ENCODE data around the gene ISCU.
"Not testable (repeated sequence)": the region's sequence is repeated elsewhere in the genome, so short reads cannot be mapped to it uniquely, and the experiment has no call there.

ISCU gene

DNA sequence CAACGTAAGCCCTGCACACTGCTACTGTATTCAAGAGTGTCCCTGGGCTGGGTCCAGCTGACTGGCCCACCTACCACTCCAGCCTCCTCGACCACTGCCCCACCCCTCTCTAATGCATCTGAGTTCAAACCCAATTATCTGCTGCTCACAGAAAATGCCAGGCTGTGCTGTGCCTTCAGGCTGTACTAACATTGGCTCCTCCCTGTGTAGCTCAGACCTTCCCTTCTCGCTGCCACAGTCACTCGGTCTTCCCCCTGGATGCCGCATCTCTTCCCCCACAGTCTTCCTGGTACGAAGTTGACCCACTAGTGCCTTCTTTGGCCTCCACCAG lies 35.3 kb upstream of the ISCU start:
- Mint-ChIP-seq H3K36me3 (ENCODE audit: low read depth) (peaks cover 64% of the 10 kb centered on the region), H3K9me3 (no peaks in the 10 kb centered on the region), H3K27me3 (ENCODE audit: low read depth) (no peaks in the 10 kb centered on the region), H3K4me3 (no peak overlapping the region), H3K4me1 (ENCODE audit: low read depth) (peaks cover 9% of the 10 kb centered on the region), H3K27ac (no peak overlapping the region)
- no peak for DNase-seq (ENCODE audit: low spot score)

DNA sequence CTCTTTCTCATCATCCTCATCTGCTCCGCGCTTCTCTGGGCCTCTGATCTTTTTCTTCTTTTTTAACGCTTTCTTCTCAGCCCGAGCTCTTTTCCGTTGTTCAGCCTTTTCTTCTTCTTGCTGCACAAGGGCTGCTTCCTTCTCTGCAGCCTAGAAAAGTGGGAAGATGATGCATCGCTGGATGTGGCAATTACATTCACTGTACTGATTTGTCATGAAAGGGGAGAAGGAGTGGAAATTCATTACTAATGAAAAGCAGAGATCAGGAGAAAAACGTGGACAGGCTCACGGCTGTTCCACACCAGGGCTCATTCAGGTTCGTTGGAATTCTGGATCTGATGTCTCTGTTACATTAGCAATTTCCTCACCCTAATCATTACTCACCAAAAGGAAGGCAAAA lies 32.2 kb upstream of the ISCU start:
- Mint-ChIP-seq H3K4me1 (ENCODE audit: low read depth) (peaks cover 9% of the 10 kb centered on the region), H3K4me3 (no peak overlapping the region), H3K36me3 (ENCODE audit: low read depth) (peaks cover 59% of the 10 kb centered on the region), H3K27ac (no peak overlapping the region), H3K27me3 (ENCODE audit: low read depth) (no peaks in the 10 kb centered on the region), H3K9me3 (no peaks in the 10 kb centered on the region)
- DNase-seq (ENCODE audit: low spot score): no peak

DNA sequence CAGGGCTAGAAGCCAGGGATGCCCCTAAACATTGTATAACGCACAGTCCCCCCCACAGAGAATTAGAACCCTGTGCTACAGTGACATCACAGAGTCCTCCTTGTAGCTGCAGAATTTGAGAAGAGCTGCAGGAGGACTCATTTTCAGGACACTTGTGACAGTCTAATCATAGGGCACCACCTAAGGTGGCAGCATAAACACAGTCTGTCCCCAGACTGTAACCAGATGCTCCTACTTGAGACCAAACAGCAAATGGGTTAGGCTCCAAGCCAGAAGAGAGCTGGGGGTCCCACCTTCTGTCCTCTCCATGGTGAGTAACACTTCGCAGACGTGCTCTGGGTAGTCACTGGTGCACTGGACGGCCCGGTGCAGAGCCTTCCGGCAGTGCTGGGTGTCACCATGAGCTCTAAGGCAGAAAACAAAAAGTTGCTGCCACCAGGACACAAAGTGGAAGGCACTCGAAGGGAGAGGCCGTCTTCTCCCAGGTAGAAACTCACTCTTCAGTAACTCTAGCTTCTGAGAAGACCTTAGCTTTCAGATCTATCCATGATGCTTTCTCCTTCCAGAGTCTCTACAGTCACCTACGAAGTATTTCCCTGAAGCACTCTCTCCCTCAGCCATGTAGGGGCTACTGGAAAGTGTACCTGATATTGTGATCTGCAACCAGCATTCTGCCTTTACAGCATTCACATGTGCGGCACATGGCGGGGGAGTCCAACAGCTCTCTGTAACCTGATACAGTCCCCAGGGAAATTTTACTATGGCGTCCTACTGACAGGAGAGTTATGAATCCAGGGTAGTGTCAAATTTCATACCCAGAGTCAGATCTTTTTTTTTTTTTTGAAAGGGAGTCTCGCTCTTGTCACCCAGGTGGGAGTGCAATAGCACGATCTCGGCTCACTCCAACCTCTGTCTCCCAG lies 30.2 kb upstream of the ISCU start:
- no peaks in the 10 kb centered on the region for H3K27me3 Mint-ChIP-seq (ENCODE audit: low read depth)
- H3K4me1 Mint-ChIP-seq (ENCODE audit: low read depth): peaks cover 3% of the 10 kb centered on the region
- no peak for DNase-seq (ENCODE audit: low spot score)
- no peak overlapping the region for H3K27ac Mint-ChIP-seq
- H3K9me3 Mint-ChIP-seq: no peaks in the 10 kb centered on the region
- H3K4me3 Mint-ChIP-seq: no peak overlapping the region
- peaks cover 58% of the 10 kb centered on the region for H3K36me3 Mint-ChIP-seq (ENCODE audit: low read depth)

DNA sequence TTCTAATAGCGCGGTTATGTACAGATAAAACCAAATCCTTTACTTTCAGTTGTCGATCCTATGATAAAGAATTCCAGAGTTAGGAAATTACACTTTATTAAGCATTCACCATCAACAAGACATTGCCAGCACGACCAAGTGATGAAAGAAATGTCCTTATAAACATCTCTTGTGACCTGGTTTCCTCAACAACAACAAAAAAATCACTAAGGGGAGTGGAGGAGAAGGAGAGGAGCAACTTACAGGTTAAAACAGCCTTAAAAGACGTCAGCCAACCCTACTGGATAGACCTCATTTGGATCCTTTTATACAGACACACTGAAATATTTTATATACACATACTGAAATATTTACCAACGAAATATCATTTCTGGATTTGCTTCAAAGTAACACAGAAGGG lies 24.2 kb upstream of the ISCU start:
- H3K9me3 Mint-ChIP-seq: no peaks in the 10 kb centered on the region
- peaks cover 55% of the 10 kb centered on the region for H3K36me3 Mint-ChIP-seq (ENCODE audit: low read depth)
- no peak overlapping the region for H3K4me3 Mint-ChIP-seq
- H3K27me3 Mint-ChIP-seq (ENCODE audit: low read depth): no peaks in the 10 kb centered on the region
- no peak overlapping the region for H3K27ac Mint-ChIP-seq
- H3K4me1 Mint-ChIP-seq (ENCODE audit: low read depth): peaks cover 3% of the 10 kb centered on the region
- DNase-seq (ENCODE audit: low spot score): no peak

DNA sequence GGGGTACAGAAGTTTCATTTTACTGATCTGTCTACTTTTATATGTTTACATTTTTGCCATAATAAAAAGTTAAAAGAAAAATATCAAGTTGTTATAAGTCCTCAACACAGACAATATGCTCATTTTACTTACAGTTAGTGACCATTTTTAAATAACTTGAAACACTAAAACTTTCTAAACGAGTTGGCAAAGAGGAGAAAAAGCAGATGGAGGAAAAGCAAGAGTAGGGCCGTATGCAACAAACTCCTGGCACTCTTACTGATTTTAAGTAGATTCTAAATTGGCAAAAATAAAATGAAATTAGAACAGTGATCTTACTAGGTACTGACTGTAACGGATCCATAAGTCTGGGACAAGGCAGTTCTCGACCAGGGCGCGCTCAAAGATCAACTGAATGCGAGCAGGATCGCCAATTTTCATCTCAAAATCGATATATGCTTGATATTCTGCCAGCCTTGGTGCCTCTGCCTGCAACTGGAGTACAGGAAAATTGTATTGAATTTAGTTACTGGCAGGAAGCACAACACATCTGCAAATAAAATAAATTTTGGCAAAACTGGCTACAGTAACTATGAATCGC lies 23.7 kb upstream of the ISCU start:
- Mint-ChIP-seq H3K9me3 (no peaks in the 10 kb centered on the region), H3K36me3 (ENCODE audit: low read depth) (peaks cover 57% of the 10 kb centered on the region), H3K27me3 (ENCODE audit: low read depth) (no peaks in the 10 kb centered on the region), H3K4me3 (no peak overlapping the region), H3K4me1 (ENCODE audit: low read depth) (peaks cover 3% of the 10 kb centered on the region), H3K27ac (no peak overlapping the region)
- DNase-seq (ENCODE audit: low spot score): no peak

DNA sequence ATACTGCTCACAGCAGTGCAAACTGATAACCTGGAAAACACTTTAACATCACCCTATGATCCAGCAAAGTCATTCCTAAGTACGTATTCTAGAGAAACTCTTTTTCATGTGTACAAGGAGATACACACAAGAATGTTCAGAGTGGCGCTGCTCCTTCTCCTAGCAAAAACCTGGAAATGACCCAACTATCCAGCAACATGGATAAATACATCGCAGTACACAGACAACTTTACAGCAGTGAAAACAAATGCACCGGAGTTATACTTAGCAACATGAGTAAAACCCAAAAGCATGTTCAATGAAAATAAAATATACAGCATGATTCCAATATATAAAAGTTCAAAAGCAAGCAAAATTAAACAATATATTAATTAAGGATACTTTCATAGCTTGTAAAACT lies 20.1 kb upstream of the ISCU start:
- no peak overlapping the region for H3K27ac Mint-ChIP-seq
- H3K4me3 Mint-ChIP-seq: no peak overlapping the region
- no peak for DNase-seq (ENCODE audit: low spot score)
- H3K36me3 Mint-ChIP-seq (ENCODE audit: low read depth): peaks cover 50% of the 10 kb centered on the region
- no peaks in the 10 kb centered on the region for H3K27me3 Mint-ChIP-seq (ENCODE audit: low read depth)
- no peaks in the 10 kb centered on the region for H3K9me3 Mint-ChIP-seq
- peaks cover 3% of the 10 kb centered on the region for H3K4me1 Mint-ChIP-seq (ENCODE audit: low read depth)

DNA sequence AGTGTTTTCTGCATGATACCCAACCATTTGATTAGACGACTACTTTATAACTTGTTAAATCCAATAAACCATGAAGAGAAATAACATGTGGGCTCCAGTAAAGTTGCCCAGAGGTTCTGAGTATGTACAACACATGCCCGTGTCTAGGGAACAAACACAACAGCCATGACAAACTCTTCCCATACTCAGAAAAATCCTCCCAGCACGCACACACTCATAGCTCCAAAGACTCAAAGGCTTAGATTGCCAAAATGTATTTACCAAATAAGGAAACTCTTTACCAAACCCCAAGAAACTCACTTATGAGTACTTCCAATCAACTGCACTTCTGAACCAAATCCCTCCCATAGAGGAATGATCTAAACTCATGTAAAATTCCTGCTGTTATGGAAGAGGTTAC lies 18.7 kb upstream of the ISCU start:
- Mint-ChIP-seq H3K4me1 (ENCODE audit: low read depth) (peaks cover 3% of the 10 kb centered on the region), H3K36me3 (ENCODE audit: low read depth) (peaks cover 48% of the 10 kb centered on the region), H3K4me3 (no peak overlapping the region), H3K27ac (no peak overlapping the region), H3K9me3 (no peaks in the 10 kb centered on the region), H3K27me3 (ENCODE audit: low read depth) (no peaks in the 10 kb centered on the region)
- no peak for DNase-seq (ENCODE audit: low spot score)

DNA sequence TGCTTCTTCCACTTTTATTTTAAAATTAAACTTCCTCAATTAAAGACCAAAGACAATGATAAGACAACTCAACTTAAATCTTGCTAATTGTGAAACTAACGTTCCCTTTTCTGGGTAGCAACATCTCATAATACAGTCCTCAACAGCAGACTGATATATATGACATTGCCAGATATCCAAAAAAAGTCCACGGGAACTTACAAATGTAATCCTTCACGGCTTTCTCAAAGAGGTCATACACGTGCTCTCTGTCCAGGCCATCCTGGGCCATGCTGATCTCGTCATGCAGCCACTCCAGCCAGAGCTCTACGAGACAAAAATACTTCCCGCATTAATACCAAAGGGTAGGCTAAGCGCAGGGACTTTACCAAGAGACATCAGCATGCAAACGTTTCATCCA lies 14.7 kb upstream of the ISCU start:
- H3K4me3 Mint-ChIP-seq: no peak overlapping the region
- H3K36me3 Mint-ChIP-seq (ENCODE audit: low read depth): peaks cover 50% of the 10 kb centered on the region
- H3K27ac Mint-ChIP-seq: no peak overlapping the region
- no peaks in the 10 kb centered on the region for H3K27me3 Mint-ChIP-seq (ENCODE audit: low read depth)
- no peak for DNase-seq (ENCODE audit: low spot score)
- H3K9me3 Mint-ChIP-seq: no peaks in the 10 kb centered on the region
- peaks cover 20% of the 10 kb centered on the region for H3K4me1 Mint-ChIP-seq (ENCODE audit: low read depth)

DNA sequence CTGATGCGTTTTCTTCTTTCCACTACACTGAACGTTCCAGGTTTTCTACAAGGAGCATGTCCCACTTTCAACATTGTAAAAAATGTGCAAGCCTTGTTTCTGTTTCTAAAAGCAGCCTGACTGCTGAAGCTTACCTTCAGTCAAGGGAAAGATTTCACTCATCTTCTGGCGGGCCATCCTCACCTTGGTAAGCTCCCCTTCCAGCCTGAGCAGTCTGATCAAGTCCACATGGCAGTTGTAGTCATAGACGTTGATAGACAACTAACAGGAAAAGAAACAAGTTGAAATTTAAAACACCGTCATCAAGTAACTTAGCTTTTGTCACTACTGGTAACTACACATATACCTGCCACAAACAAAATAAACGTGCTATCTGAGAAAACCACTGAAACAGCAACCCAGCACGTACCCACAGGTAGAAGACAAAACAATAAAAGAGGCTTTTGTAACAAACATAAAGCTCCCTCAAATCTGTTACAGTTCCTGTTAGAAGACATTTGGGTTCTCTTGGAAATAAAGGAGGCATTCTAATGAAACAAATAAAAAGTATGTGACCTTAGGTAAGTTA lies 13.4 kb upstream of the ISCU start:
- H3K27me3 Mint-ChIP-seq (ENCODE audit: low read depth): no peaks in the 10 kb centered on the region
- H3K36me3 Mint-ChIP-seq (ENCODE audit: low read depth): peaks cover 40% of the 10 kb centered on the region
- H3K4me1 Mint-ChIP-seq (ENCODE audit: low read depth): peaks cover 30% of the 10 kb centered on the region
- H3K4me3 Mint-ChIP-seq: no peak overlapping the region
- no peaks in the 10 kb centered on the region for H3K9me3 Mint-ChIP-seq
- no peak for DNase-seq (ENCODE audit: low spot score)
- no peak overlapping the region for H3K27ac Mint-ChIP-seq

DNA sequence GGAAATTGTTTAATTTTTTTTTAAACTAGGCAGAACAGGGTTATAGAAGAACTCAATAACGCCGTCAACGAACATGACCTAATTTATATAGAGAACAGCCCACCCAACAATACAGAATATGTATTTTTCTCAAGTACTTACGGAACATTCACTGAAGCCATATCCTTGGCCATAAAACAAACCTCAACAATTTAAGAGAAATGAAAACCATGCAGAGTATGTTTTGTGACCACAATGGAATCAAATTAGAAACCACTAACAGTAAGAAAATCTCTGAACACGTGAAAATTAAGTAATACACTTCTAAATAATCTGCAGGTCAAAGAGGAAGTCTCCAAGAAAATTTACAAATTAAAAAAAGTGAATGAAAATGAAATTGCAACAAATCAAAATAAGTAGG lies 10.9 kb upstream of the ISCU start:
- H3K9me3 Mint-ChIP-seq: no peaks in the 10 kb centered on the region
- no peak overlapping the region for H3K4me3 Mint-ChIP-seq
- DNase-seq (ENCODE audit: low spot score): no peak
- H3K4me1 Mint-ChIP-seq (ENCODE audit: low read depth): peaks cover 36% of the 10 kb centered on the region
- H3K36me3 Mint-ChIP-seq (ENCODE audit: low read depth): peaks cover 27% of the 10 kb centered on the region
- H3K27me3 Mint-ChIP-seq (ENCODE audit: low read depth): no peaks in the 10 kb centered on the region
- no peak overlapping the region for H3K27ac Mint-ChIP-seq

DNA sequence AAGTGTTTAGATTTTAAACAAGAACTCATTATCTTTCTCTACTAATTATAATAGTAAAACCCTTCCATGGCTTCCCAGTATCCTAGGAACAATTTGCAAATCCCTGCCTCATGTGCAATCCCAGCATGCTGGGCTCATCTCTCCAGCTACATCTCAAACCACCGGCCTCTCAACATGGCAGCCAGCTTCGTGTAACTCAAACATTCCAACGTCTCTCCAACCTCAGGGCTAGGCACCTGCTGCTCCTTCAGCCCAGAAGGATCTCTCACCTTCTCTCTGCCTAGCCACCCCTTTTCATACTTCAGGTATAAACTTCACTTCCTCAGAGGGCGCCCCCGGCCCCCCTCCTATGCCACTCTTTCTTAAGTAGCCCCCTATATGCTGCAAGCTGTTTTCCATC lies 8.6 kb upstream of the ISCU start:
- Mint-ChIP-seq H3K9me3 (no peaks in the 10 kb centered on the region), H3K27ac (no peak overlapping the region), H3K4me1 (ENCODE audit: low read depth) (peaks cover 44% of the 10 kb centered on the region), H3K4me3 (no peak overlapping the region), H3K36me3 (ENCODE audit: low read depth) (peaks cover 21% of the 10 kb centered on the region), H3K27me3 (ENCODE audit: low read depth) (no peaks in the 10 kb centered on the region)
- no peak for DNase-seq (ENCODE audit: low spot score)

DNA sequence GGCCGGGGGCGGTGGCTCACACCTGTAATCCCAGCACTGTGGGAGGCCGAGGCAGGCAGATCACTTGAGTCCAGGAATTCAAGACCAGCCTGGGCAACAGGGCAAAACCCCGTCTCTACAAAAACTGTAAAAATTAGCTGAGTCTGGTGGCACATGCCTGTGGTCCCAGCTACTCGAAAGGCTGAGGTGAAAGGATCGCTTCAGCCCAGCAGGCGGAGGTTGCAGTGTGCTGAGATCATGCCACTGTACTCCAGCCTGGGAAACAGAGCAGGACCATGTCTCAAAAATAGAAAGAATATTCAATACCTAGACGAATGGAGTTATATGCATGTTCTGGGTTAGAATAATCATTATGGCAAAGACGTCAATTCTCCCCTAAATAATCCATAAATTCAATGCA lies 7.0 kb upstream of the ISCU start:
- not testable (repeated sequence) for H3K4me3 Mint-ChIP-seq; H3K27ac Mint-ChIP-seq; DNase-seq (ENCODE audit: low spot score); H3K27me3 Mint-ChIP-seq (ENCODE audit: low read depth); H3K9me3 Mint-ChIP-seq
- peaks cover 19% of the 10 kb centered on the region for H3K36me3 Mint-ChIP-seq (ENCODE audit: low read depth)
- H3K4me1 Mint-ChIP-seq (ENCODE audit: low read depth): peaks cover 53% of the 10 kb centered on the region

DNA sequence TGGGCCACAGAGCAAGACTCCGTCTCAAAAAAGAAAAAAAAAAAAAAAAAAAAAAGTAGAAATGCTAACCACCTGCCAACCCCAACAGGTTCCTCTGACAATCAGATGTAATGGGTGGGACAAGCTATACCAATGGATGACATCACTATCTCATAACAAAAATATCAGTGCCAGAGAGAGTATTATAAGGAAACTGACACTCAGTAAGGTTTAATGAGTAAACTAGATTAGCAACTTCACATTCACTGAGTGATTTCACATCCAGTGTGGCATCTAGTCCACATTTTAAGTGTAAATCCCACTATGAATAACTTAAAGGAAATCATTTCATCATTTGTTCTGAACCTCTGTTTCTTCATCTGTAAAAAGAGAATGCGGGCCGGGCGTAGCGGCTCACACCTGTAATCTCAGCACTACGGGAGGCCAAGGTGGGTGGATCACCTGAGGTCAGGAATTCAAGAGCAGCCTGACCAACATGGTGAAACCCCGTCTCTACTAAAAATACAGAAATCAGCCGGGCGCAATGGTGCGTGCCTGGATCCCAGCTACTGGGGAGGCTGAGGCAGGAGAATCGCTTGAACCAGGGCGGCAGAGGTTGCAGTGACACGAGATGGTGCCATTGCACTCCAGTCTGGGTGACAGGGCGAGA lies 3.3 kb upstream of the ISCU start:
- H3K9me3 Mint-ChIP-seq: no peaks in the 10 kb centered on the region
- H3K4me3 Mint-ChIP-seq: peak overlapping the region; percentile 99
- peaks cover 33% of the 10 kb centered on the region for H3K4me1 Mint-ChIP-seq (ENCODE audit: low read depth)
- no peaks in the 10 kb centered on the region for H3K27me3 Mint-ChIP-seq (ENCODE audit: low read depth)
- peaks cover 13% of the 10 kb centered on the region for H3K36me3 Mint-ChIP-seq (ENCODE audit: low read depth)
- no peak for DNase-seq (ENCODE audit: low spot score)
- H3K27ac Mint-ChIP-seq: peak overlapping the region; percentile 46

DNA sequence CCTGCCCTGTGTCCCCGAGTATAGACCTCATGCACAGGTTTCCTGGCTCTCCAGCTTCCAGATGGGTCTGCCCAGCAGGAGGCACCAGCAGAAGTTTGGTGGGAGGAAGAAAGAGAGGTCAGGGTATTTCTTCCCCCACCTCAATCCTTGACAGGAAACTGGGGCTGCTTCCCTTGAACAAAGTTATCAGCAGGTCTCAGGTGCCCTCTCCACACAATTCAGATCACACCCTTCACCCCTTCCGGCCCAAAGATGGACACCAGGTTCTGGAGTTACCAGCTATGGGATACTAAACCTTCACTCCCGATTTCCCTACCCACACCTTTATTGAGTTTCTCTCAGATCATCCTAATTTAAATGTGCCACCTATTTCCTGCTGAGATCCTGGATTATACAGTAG lies 2.6 kb upstream of the ISCU start:
- Mint-ChIP-seq H3K27ac (peak overlapping the region; percentile 99), H3K36me3 (ENCODE audit: low read depth) (peaks cover 19% of the 10 kb centered on the region), H3K9me3 (no peaks in the 10 kb centered on the region), H3K4me3 (peak overlapping the region; percentile 99), H3K27me3 (ENCODE audit: low read depth) (no peaks in the 10 kb centered on the region), H3K4me1 (ENCODE audit: low read depth) (peaks cover 32% of the 10 kb centered on the region)
- no peak for DNase-seq (ENCODE audit: low spot score)

Measured in T-helper 2 cell treated with Interferon-gamma antibody and Interleukin-4, amounts not matched to agents 5 μg/mL and 100 μg/mL, for 36 hours (primary cell).